H1 (cell line): ENCODE measurements around the gene WDR90. TPM values are rescaled to one million over a fixed set of nuclear protein-coding genes. Genes with fewer than 3 reads are reported as not detected.

Source experiments
- CTCF ChIA-PET: fragments of 300-600 bp; sonication (Branson Sonifier 250); formaldehyde crosslinking; loops from one replicate; lab custom pipeline; 2021; ENCODE audit not compliant: partially characterized antibody; lab: Charles Lee
- POLR2A ChIA-PET: fragments of 300-600 bp; sonication (Branson Sonifier 250); formaldehyde crosslinking; loops from one replicate; lab custom pipeline; 2021; ENCODE audit warnings: inconsistent platforms; ENCODE audit not compliant: partially characterized antibody; lab: Charles Lee
- DNase-seq, 2 experiments: peaks; one replicate each; pipeline versions ENCODE4 v3.0.0 to v3.0.0-alpha.2; 2010 to 2022; ENCODE audit warnings: low spot score in 2 of 2, low read depth in 1 of 2, mixed read lengths in 1 of 2
- FAIRE-seq: peaks from 2 replicates; lab custom pipeline; 2011; peaks lifted over from hg19 to GRCh38; lab: Jason Lieb, UNC
- H2AFZ ChIP-seq: 2 replicates; pipeline ENCODE4 v1.8.1; 2012; ENCODE audit warnings: low read length, inconsistent platforms
- H2AK5ac ChIP-seq: 2 replicates; pipeline ENCODE4 v1.6.1; 2013; ENCODE audit warnings: low read depth, low read length
- H2BK120ac ChIP-seq: replicated peaks from 2 replicates; pipeline ENCODE3; 2013; ENCODE audit warnings: low read depth, low read length, inconsistent platforms
- H2BK12ac ChIP-seq: 2 replicates; pipeline ENCODE4 v1.6.1; 2013; ENCODE audit warnings: low read depth, low read length
- H2BK15ac ChIP-seq: 2 replicates; pipeline ENCODE4 v1.6.1; 2013; ENCODE audit warnings: low read length
- H2BK20ac ChIP-seq: 2 replicates; pipeline ENCODE4 v1.6.1; 2013; ENCODE audit warnings: low read length
- H2BK5ac ChIP-seq: 2 replicates; pipeline ENCODE4 v1.6.1; 2013; ENCODE audit warnings: low read depth, low read length
- H3K14ac ChIP-seq: 2 replicates; pipeline ENCODE4 v1.6.1; 2013; ENCODE audit warnings: inconsistent platforms; ENCODE audit not compliant: insufficient read length
- H3K18ac ChIP-seq: 2 replicates; pipeline ENCODE4 v1.6.1; 2013; ENCODE audit warnings: low read length; ENCODE audit errors: extremely low read depth
- H3K23ac ChIP-seq: 2 replicates; pipeline ENCODE4 v1.6.1; 2013; ENCODE audit warnings: inconsistent platforms; ENCODE audit not compliant: insufficient read length
- H3K23me2 ChIP-seq: 2 replicates; pipeline ENCODE4 v1.6.1; 2013; ENCODE audit warnings: low read depth, low read length
- H3K27ac ChIP-seq: 2 replicates; pipeline ENCODE4 v1.6.1; 2011; ENCODE audit warnings: low read depth, low read length, inconsistent platforms
- H3K27me3 ChIP-seq, 4 experiments: replicated peaks in 1 of 4; 1 replicate in 1 of 4; 2 replicates in 3 of 4; pipeline versions ENCODE4 v1.6.1 to v1.8.1; 2011 to 2013; ENCODE audit warnings: low read length in 3 of 4, mild to moderate bottlenecking in 3 of 4, inconsistent platforms in 2 of 4, mixed read lengths in 2 of 4, moderate library complexity in 1 of 4; ENCODE audit not compliant: control insufficient read depth in 3 of 4, insufficient read depth in 3 of 4; ENCODE audit errors: extremely low read depth in 1 of 4
- H3K36me3 ChIP-seq, 4 experiments: 2 replicates each; pipeline versions ENCODE4 v1.6.1 to v1.8.1; 2011 to 2013; ENCODE audit warnings: mild to moderate bottlenecking in 4 of 4, low read length in 3 of 4, moderate library complexity in 2 of 4, control low read depth in 1 of 4, inconsistent platforms in 1 of 4; ENCODE audit not compliant: insufficient read depth in 4 of 4, control insufficient read depth in 2 of 4
- H3K4ac ChIP-seq: replicated peaks from 2 replicates; pipeline ENCODE3; 2013; ENCODE audit warnings: low read length, low read depth, mixed read lengths, inconsistent platforms; ENCODE audit not compliant: insufficient read length
- H3K4me1 ChIP-seq, 4 experiments: replicated peaks in 1 of 4; 1 replicate in 1 of 4; 2 replicates in 3 of 4; pipeline versions ENCODE4 v1.6.1 to v1.8.1; 2011 to 2013; ENCODE audit warnings: low read length in 3 of 4, inconsistent platforms in 2 of 4, mixed read lengths in 1 of 4; ENCODE audit not compliant: insufficient read depth in 4 of 4, control insufficient read depth in 3 of 4
- H3K4me2 ChIP-seq, 2 experiments: 2 replicates each; pipeline versions ENCODE4 v1.6.1 to v1.8.1; 2011 to 2013; ENCODE audit warnings: low read depth in 2 of 2, low read length in 2 of 2, control low read depth in 1 of 2, inconsistent platforms in 1 of 2, mild to moderate bottlenecking in 1 of 2; ENCODE audit not compliant: insufficient read depth in 1 of 2
- H3K4me3 ChIP-seq, 4 experiments: fragments of 200-600, 300-600 bp in 1 of 4; sonication (generic), shearing (Covaris generic), sonication (Bioruptor Twin) in 1 of 4; 2 replicates each; pipeline versions ENCODE4 v1.5.1 to v1.8.1; 2011 to 2016; ENCODE audit warnings: low read length in 4 of 4, low read depth in 3 of 4, control low read depth in 2 of 4, inconsistent platforms in 2 of 4, mild to moderate bottlenecking in 2 of 4, mixed read lengths in 1 of 4, moderate library complexity in 1 of 4; ENCODE audit not compliant: insufficient read depth in 2 of 4; ENCODE audit errors: extremely low read depth in 1 of 4
- H3K56ac ChIP-seq: replicated peaks from 2 replicates; pipeline ENCODE3; 2013; ENCODE audit warnings: low read depth, mild to moderate bottlenecking, mixed read lengths, low read length, inconsistent platforms; ENCODE audit not compliant: insufficient read length
- H3K79me1 ChIP-seq: 2 replicates; pipeline ENCODE4 v1.6.1; 2013; ENCODE audit warnings: low read depth, low read length, control low read depth
- H3K79me2 ChIP-seq, 2 experiments: 2 replicates each; pipeline versions ENCODE4 v1.6.1 to v1.8.1; 2012 to 2013; ENCODE audit warnings: low read length in 2 of 2, mild to moderate bottlenecking in 2 of 2, inconsistent platforms in 1 of 2; ENCODE audit not compliant: insufficient read depth in 2 of 2, control insufficient read depth in 1 of 2
- H3K9ac ChIP-seq, 4 experiments: replicated peaks in 1 of 4; 1 replicate in 1 of 4; 2 replicates in 3 of 4; pipeline versions ENCODE4 v1.6.1 to v1.8.1; 2011 to 2013; ENCODE audit warnings: low read depth in 3 of 4, low read length in 3 of 4, control low read depth in 2 of 4, mild to moderate bottlenecking in 2 of 4, moderate library complexity in 2 of 4, inconsistent platforms in 1 of 4; ENCODE audit errors: extremely low read depth in 1 of 4
- H3K9me3 ChIP-seq, 2 experiments: 2 replicates each; pipeline versions ENCODE4 v1.6.1 to v1.8.1; 2012 to 2013; ENCODE audit warnings: mild to moderate bottlenecking in 2 of 2, moderate library complexity in 2 of 2, control low read depth in 1 of 2, inconsistent platforms in 1 of 2, low read depth in 1 of 2, low read length in 1 of 2, mixed read lengths in 1 of 2; ENCODE audit not compliant: insufficient read depth in 2 of 2
- H4K20me1 ChIP-seq, 2 experiments: replicated peaks in 1 of 2; 2 replicates each; pipeline versions ENCODE3 to v1.8.1; 2011 to 2013; ENCODE audit warnings: inconsistent platforms in 2 of 2, low read length in 2 of 2, mild to moderate bottlenecking in 1 of 2; ENCODE audit not compliant: insufficient read depth in 2 of 2, control insufficient read depth in 1 of 2
- H4K5ac ChIP-seq: 2 replicates; pipeline ENCODE4 v1.6.1; 2013; ENCODE audit warnings: low read length, low read depth, mixed read lengths, inconsistent platforms; ENCODE audit not compliant: insufficient read length
- H4K8ac ChIP-seq: 2 replicates; pipeline ENCODE4 v1.8.0; 2013; ENCODE audit warnings: mild to moderate bottlenecking, moderate library complexity, low read length, inconsistent platforms; ENCODE audit not compliant: insufficient read depth; ENCODE audit errors: extremely low read depth
- H4K91ac ChIP-seq: replicated peaks from 2 replicates; pipeline ENCODE3; 2013; ENCODE audit warnings: low read length, mixed read lengths, inconsistent platforms; ENCODE audit not compliant: insufficient read length
- CREB1 ChIP-seq: IDR thresholded peaks from 2 replicates; pipeline ENCODE4 v1.6.1; 2012; ENCODE audit warnings: inconsistent platforms
- CTBP2 ChIP-seq: IDR thresholded peaks from 2 replicates; pipeline ENCODE4 v1.7.0; 2011; ENCODE audit warnings: borderline replicate concordance, mild to moderate bottlenecking, moderate library complexity, mixed read lengths, low read length; ENCODE audit not compliant: insufficient read depth, insufficient read length
- EP300 ChIP-seq, 2 experiments: IDR thresholded peaks; 1 replicate in 1 of 2; 2 replicates in 1 of 2; pipeline ENCODE4 v1.6.1; 2011 to 2012; ENCODE audit warnings: low read depth in 2 of 2, low read length in 2 of 2, mild to moderate bottlenecking in 2 of 2, borderline replicate concordance in 1 of 2, inconsistent platforms in 1 of 2, moderate library complexity in 1 of 2
- EZH2 ChIP-seq: fragments of 200-600 bp; sonication (generic); IDR thresholded peaks from 2 replicates; pipeline ENCODE4 v1.7.1; 2012; ENCODE audit warnings: low read depth, mild to moderate bottlenecking, moderate library complexity, low read length, inconsistent platforms; ENCODE audit not compliant: severe bottlenecking
- GABPA ChIP-seq: IDR thresholded peaks from 2 replicates; pipeline ENCODE4 v1.6.1; 2011; ENCODE audit warnings: mild to moderate bottlenecking, low read length, moderate library complexity, borderline replicate concordance; ENCODE audit not compliant: insufficient read depth
- HDAC6 ChIP-seq: IDR thresholded peaks from one replicate; pipeline ENCODE4 v1.7.1; 2012; ENCODE audit warnings: low read depth, mild to moderate bottlenecking, inconsistent platforms, low read length, moderate library complexity
- NANOG ChIP-seq: IDR thresholded peaks from 2 replicates; pipeline ENCODE4 v1.6.1; 2011; ENCODE audit warnings: low read length, low read depth, mild to moderate bottlenecking, inconsistent platforms; ENCODE audit not compliant: insufficient read depth, poor library complexity, severe bottlenecking
- SIRT6 ChIP-seq: IDR thresholded peaks from one replicate; pipeline ENCODE4 v1.7.1; 2012; ENCODE audit warnings: low read length, inconsistent platforms
- SRF ChIP-seq: IDR thresholded peaks from 2 replicates; pipeline ENCODE4 v1.6.1; 2011; ENCODE audit warnings: mild to moderate bottlenecking, low read depth, low read length, moderate library complexity
- WGBS, 2 experiments: shearing (Covaris generic) in 1 of 2; methylation state at CpG; one replicate each; pipeline versions ENCODE4 v1.1.6 to v1.1.7; 2013 to 2015; ENCODE audit warnings: low lambda C conversion rate in 2 of 2, mixed read lengths in 2 of 2, inconsistent platforms in 1 of 2, low coverage in 1 of 2, missing lambda C conversion rate in 1 of 2; ENCODE audit not compliant: insufficient replicate concordance in 2 of 2, insufficient coverage in 1 of 2, insufficient read length in 1 of 2; ENCODE audit errors: extremely low coverage in 1 of 2, missing lambda C conversion rate in 1 of 2; 5-methylcytosine and 5-hydroxymethylcytosine counted together
- polyA plus RNA-seq, 7 experiments: library from polyadenylated mRNA; depleted of rRNA in 3 of 7; stranded (reverse) in 5 of 7; unstranded in 2 of 7; fragments of >200 nt in 5 of 7; fragments of 200-250 nt in 2 of 7; gene quantifications; 1 replicate in 5 of 7; 2 replicates in 1 of 7; 4 replicates in 1 of 7; pipeline versions ENCODE4 v1.2.1 to v1.2.3, GENCODE V29; 2011 to 2013; ENCODE audit warnings: missing spikeins in 2 of 7, mixed read lengths in 2 of 7
- total RNA-seq: library from RNA; stranded (reverse); fragmentation: NEBNext Ultra II Directional; extraction: Animal tissue kit (Norgen Biotek cat#: 25700); gene quantifications from 2 replicates; pipeline ENCODE4 v1.2.1, GENCODE V29; 2021
- TF ChIP-seq, protein P1 (sequence below): IDR thresholded peaks from 2 replicates; pipeline ENCODE4 v1.6.1; 2012; ENCODE audit warnings: inconsistent platforms

WDR90 gene
- total and polyA plus RNA-seq, 2 of the 8 experiments (the other 6 are each of a cell fraction or from before 2014, with no cell fraction given): 24.0 to 47.2 TPM

GRCh38 chr16:670485-671352, 21.6 kb downstream of the WDR90 start:
- Histone ChIP-seq H4K91ac (no peak overlapping the region), H4K5ac (no peak overlapping the region), H4K8ac (peak overlapping the region; percentile 35; the same call in 1 of the 2 replicates), H2BK20ac (no peak overlapping the region), H3K4ac (no peak overlapping the region), H3K9me3 (no peaks in the 10 kb centered on the region), H4K20me1 (peaks cover 5 to 30% of the 10 kb centered on the region in 2 experiments), H2BK12ac (no peak overlapping the region), H3K9ac (no peak overlapping the region), H3K18ac (no peak overlapping the region), H3K27ac (no peak overlapping the region), H3K4me3 (no peak overlapping the region), H2AK5ac (no peak overlapping the region), H3K23me2 (peaks cover 12% of the 10 kb centered on the region), H3K4me1 (peaks cover 0 to 18% (median 16%) of the 10 kb centered on the region in 4 experiments; a peak in 6 of 7 replicates), H3K79me1 (peaks cover 13% of the 10 kb centered on the region), H2BK120ac (no peak overlapping the region), H3K4me2 (no peak overlapping the region), H3K79me2 (peaks cover 0 to 13% of the 10 kb centered on the region in 2 experiments; a peak in 1 of 4 replicates), H2BK5ac (no peak overlapping the region), H2AFZ (no peak overlapping the region), H2BK15ac (no peak overlapping the region), H3K36me3 (peaks cover 14 to 44% (median 33%) of the 10 kb centered on the region in 4 experiments), H3K14ac (no peak overlapping the region), H3K23ac (no peak overlapping the region), H3K56ac (no peak overlapping the region), H3K27me3 (no peaks in the 10 kb centered on the region)
- FAIRE-seq (no peak), DNase-seq (no peak)
- WGBS, 2 experiments: 94% methylated on average over 32 of the region's 52 CpGs; no CpG with 5 or more reads in 1 of the 2 experiments
- POLR2A ChIA-PET: interaction anchor here (0.8 to 17.4 kb wide), 4 partner anchors 8 to 37 kb away, joined by 3 to 214 read pairs (median 4); partner anchors contain the start of genes JMJD8, RHBDL1 and STUB1
- CTCF ChIA-PET: interaction anchor here (1.1 to 12.0 kb wide), 5 partner anchors 11 to 145 kb away, joined by 3 to 75 read pairs (median 5); partner anchors contain the start of gene WDR24
- TF ChIP-seq CTBP2: no peak
- no peak for TF ChIP-seq EZH2
- no peak for TF ChIP-seq EP300 (IDR thresholded peaks at IDR 0.05; ENCODE audit: borderline replicate concordance in 1 of 2, low read depth in 2 of 2, low read length in 2 of 2)
- TF ChIP-seq, protein P1, sequence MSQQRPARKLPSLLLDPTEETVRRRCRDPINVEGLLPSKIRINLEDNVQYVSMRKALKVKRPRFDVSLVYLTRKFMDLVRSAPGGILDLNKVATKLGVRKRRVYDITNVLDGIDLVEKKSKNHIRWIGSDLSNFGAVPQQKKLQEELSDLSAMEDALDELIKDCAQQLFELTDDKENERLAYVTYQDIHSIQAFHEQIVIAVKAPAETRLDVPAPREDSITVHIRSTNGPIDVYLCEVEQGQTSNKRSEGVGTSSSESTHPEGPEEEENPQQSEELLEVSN: no peak
- TF ChIP-seq GABPA: no peak
- no peak for TF ChIP-seq CREB1
- no peak for TF ChIP-seq SIRT6
- TF ChIP-seq NANOG: no peak
- no peak for TF ChIP-seq HDAC6
- TF ChIP-seq SRF: no peak
